DMS53 (cell line): Measurements from ENCODE around the gene PEX14.

Experiments used
- DNase-seq: peaks from one replicate; lab custom pipeline; 2025; lab: John Stamatoyannopoulos, UW

The PEX14 gene

DNA sequence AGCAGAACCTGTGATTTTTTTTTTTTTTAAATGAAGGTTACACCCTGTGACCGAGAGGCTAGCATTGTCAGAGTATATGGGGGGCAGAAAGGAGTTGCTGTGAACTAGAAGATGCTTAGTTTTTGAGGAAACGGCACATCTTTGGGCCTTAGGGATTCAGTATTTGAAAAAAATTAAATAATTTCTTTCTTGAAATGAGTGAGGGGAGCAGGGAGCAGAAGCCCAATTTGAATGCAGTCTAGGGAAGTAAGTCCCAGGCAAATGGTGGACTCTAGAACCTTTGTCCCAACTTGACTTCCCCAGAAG is 42.9 kb downstream of the PEX14 start:
- no peak for DNase-seq

DNA sequence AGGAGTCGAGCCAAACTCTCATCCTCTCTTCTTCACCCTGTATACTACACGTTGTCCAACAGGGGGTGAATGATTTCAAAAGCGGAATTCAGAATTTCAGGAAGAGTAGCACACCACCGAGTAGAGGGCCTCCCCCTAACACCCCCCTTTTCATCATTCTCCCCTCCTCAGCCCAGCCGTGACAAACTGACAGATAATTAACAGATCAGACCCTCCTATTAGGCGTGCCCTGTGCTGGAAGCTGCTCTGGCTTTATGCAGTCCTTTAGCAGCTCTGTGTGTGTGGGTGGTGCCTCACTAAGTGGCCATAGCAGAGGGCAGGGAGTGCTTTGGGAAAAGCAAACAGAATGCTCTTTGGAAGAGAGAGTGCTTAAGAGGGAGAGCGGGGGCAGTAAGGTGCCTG is 44.3 kb downstream of the PEX14 start:
- DNase-seq = peak; percentile 70

DNA sequence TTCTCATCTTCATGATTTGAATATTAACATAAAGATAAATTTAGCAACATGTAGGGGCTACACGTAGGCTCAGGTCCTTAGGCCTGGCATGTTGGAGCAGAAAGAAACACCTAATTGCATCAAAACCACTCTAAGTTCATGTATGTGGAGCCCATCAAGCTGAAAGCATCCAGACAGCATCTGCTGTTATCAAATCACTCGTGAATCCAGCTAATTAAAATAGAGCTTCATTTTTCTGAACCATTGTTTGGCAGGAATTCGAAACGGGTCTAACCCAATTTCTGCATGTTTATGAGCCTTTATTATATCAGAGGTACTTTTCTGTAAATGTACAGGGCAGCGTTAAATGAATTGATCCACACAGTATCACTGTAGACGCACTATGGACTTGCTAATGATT is 45.7 kb downstream of the PEX14 start:
- no peak for DNase-seq

DNA sequence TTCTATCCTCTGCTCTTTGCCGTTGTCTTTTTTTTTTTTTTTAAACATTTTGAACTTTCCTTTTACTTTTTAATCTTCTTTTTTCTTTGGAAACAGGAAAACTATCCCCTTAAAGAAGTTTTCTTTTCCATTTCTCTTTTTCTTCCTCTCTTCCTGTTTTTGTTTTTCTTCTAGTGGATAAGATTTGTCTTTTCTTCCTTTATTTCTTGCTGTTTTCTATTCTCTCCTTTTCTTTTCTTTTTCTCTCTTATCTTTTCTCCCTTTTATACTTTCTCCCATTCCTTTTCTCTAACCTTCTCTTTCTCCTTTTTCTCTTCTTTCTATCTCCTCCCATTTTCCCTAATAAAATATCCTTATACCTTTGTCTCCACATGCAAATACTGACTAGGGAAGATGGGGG is 46.2 kb downstream of the PEX14 start:
- DNase-seq = no peak

DNA sequence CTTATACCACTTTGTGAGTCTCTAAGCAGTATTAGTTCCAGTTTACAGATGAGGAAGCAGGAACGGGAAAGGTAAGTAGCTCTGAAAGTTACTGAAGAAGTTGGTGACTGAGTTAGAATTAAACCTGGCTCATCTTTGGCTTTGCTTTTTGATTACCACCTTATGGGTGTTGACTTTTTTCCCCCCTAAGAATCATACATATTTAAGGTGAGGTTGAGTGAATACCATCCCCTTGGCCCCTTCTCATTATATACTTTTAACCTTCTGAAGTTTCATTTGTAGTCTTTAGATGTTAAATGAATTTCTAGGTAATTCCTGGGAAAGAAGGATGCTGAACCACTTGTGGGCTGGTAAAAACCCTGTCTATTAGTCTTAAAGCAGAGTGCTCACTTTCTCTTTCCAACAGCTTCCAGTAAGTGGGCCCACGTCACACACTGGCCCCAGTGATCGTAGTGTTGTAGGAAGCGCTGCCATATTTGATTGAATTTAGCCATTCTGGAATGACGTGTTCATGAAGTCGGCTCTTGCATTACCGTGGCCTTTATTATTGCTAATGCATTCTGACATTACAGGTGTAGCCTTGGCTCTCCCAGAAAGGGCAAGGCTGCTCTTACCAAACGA is 46.9 kb downstream of the PEX14 start:
- no peak for DNase-seq

DNA sequence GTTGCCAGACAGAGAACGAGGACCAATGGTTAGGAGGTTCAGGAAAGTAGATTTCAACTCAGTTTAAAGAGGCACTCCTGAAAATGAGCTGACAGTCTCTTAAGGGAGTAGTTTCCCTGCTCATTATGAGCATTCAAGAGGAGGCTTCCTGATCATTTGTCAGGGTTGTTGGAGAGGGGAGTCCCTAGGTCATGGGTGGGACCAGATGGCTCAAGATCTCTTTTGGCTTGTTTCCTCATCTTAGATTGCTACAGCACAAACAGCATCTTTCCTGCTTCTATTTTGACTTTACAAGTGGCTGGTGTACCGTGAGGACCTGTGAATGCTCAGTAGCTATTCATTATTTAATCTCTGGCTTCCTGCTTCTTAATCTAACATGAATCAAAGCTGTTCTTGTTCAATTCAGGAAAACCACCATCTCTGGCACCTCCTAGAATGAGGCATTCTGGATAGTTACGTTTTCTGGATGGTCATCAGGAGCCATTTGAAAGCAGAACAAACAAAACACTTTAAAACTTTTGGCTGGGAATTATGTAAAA is 47.6 kb downstream of the PEX14 start:
- DNase-seq = no peak

DNA sequence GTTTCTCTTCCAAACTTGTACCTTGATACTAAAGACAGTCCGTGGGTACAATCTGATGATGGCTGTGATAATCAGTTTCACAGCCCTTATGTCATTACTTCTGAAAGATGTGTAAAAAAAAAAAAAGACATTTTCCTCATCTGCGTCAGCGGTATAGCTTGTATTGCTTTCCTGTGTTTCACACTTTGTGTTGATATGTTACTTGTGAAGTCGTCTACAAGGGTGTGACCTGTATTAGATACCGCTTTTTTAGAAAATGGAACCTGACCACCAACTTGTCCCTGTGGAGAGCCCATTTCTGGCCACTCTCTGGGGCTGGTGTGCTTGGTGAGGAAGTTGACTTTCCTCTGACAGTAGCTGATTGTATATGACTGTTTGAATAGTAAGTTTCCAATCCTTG is 50.5 kb downstream of the PEX14 start:
- no peak for DNase-seq

DNA sequence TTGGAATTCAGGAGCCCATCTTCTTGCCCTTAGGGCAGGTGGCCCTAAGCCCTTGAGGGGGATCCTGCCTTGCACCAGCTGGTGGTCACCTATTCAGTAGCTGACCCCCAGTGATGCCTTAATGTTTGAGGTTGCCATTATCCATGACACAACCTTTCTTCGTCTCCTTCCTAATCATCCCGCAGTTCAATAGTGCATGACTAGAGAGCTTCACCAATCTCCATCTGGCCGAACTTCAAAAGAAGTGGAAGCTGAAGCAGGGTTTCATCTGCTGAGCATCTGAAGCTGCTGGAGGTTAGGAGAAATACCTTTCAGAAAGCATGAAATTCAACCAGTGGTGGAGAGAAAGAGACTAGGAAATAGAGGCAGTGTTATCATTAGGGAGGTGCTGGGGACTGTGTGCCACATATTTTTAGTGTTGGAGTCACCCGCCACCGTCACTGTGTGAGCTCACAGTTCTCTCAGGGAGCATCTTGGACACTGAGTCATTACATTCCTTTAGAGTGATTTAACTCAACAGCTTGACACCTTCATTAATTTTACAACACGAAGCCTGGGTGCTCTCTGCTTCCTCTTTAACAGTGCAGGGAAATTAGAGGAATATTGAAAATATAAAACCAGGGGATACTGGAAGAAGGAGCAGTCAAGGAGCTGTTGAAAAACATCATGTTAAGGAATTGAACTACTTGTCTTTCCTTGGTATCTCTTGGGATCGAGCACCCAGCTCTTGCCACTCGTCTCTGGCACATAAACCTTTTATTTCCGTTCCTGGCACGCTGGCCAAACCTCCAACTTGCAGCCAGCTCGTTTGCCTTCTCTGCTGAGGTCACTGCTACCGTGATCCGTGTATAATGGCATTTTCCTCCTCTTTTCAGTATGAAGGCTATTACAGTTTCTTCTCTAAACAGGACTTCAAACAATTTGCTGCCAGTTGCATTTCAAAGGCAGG is 53.6 kb downstream of the PEX14 start:
- DNase-seq = no peak

DNA sequence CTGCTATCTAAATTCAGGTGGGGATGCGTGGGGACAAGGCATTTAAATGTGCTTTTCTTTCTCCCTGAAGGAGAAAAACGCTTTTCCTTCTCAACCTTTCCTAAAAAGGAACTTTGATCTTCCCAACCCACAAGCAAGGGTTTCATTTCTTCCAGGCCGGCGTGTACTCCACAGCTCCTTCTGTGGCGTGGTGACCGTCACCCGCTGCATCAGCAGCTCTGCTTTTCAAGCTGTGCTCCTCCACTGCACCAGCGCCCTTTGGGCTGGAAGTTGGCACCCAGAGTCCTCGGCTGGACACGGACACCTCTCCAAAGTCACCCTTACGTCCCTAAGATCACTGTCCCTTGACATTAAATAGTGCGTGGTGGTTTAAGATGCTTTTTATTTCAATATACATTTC is 54.3 kb downstream of the PEX14 start:
- DNase-seq = no peak

DNA sequence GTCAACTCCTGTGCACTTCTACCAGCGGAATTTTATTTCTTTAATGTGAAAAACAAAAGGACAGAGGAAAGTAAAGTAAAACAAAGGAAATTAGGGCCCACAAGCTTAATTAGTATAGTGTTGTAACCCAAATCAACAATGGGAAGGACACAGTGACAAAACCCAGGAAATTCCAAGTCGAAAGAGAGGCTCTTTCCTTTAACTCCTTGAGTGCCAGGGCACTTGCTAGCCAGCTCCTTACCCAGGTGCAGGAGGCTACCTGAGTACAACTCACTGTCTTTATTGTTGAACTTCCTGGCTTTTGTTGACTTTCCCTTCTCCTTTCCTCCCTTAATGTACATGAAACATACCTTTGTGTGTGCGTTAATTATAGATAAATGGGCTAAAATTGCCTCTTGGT is 55.0 kb downstream of the PEX14 start:
- DNase-seq = no peak

DNA sequence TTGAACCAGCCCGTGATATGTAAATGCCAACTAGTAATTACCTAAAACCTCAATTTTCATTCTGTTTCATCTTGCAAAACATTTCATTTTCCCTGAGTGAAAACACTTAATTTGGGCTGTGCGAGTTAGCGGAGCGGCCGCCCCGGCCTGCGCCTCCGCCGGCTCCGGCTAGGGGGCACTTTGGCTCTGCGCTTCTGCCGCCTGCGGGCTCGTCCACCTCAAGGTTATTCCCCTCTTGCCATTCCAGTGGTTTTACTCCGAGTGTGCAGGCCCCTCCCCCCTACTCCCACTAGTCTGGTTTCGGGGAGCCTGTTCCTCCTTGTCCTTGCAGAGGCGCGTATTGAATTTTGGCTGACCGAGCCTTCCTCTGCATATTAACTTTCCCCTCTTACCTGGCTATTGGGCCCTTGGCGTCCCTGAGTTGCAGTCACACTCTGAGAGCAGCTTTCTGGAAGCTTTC is 55.6 kb downstream of the PEX14 start:
- DNase-seq = no peak

DNA sequence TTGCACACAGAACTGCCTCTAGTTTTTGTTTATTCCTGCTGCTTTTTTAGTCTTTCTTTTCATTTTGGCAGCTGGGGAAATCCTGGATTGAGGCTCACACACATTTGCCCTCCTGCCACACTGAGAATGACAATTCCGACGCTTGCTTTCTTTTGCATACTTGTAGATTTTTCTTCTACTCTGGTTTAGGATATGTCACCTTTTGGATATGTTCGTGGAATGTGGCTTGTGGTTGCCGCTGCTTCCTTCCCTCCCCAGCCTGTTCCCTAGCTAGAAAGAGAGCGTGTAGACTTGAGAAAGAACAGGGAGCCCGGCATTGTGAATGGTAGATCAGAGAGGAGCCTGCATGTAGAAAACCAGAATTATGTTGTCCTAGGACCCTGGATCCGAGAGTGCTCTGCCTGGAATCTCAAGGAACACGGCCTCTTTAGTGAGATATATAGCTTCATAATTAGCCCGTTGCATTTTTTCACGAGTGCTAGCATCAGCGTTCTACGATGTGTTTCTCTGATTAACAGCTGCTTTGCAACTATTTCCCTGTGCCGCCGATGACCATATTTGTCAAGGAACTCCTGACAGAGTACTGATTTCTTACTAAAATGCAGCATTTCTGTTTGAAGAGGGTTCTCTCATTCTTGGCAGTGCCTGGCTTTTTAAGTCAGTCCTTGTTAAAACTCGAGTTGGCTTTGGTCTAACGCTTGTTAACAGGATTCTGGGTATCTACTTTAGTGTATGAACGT is 56.2 kb downstream of the PEX14 start:
- no peak for DNase-seq

DNA sequence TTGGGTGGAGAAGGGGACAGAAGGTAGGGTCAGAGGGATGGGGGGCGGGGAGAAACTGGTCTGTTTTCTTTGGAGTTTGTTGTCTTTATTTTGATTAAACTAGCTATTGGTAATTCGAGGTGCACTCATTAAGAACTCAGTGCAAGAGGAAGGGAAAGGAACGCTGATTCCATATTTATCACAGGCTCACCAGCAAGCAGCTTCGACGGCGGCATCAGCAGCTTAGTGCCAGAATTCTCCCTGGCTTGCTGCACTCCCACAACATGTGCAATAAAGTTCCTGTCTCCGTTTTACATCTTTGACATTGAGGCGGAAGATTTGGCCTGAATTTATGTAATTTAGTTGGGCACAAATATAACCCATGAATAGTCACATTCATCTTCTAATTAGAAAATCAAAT is 57.6 kb downstream of the PEX14 start:
- DNase-seq = no peak

DNA sequence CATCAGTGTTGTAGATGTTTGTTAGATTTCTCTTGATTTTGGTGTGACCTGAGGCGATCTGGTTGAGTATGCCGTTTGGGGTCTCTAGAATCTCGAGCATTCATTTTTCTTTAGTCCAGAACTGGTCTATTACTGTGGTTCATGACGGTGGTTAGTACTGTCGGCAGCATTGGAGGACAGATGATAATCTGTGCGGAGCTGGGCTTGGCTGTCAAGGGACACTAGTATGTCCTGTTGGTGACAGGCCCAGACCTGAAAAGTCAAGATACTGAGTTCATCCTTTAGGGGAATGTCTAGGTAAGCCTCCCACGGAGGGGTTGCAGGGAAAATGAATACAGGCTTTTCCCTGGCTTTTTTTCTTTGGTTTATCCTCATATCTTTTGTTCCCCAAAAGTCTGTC is 59.8 kb downstream of the PEX14 start:
- DNase-seq = no peak

DNA sequence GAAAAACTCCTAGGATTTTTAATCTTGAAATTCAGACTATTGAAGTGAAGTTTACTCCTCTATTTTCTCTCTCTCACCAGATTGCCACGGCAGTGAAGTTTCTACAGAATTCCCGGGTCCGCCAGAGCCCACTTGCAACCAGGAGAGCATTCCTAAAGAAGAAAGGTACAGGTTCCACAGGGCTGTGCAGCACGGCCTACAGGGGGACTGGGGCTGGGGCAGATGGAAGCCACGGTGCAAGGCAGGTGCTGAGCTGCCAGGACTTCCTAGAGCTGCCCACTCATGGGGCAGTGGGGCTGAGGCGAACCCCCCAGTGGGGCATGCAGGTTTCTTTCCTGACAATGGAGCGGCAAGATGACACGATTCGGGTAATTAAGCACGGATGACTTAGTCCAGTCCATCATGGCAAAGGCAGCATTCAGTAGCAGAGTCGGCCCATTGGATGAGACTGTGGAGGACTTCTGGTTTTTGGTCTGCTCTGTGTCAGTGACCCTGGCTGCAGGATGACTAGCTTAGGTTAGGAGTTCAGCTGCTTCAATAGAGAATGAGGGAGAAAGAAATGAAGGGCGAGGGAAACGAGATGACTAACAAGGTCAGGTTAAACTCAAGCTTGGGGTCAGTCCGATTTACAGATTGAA is 61.5 kb downstream of the PEX14 start:
- no peak for DNase-seq

DNA sequence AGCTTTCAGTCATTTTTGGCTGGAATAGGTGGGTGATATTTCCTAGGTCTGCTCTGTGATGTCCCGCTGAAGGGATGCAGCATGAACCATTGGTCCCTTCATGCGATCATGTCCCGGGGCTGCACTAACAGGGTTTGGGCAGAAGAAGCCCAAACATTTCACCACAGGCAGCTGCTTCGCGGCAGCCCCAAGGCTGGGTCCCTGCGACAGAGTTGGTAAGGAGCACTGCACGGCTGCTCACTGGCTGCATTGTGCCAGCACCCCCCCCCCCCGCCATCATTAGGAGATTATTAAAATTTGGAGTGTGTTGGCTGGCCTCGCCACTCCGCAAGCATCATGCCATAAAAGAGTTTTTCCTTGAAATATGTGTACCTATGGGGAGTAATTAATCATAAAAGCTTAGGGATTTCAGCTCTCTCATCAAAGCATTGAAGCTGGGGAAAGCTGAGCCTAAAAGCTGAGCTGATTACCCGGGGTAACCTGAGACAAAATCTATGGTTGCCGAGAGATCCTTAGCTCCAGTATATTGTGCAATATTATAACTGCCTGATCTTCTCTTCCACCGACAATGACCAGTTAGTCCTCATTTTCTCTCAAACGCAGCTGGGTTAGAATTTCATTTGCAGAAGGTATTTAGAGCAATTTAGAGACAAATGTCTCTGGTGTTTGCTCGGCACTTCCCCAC is 62.5 kb downstream of the PEX14 start:
- no peak for DNase-seq

DNA sequence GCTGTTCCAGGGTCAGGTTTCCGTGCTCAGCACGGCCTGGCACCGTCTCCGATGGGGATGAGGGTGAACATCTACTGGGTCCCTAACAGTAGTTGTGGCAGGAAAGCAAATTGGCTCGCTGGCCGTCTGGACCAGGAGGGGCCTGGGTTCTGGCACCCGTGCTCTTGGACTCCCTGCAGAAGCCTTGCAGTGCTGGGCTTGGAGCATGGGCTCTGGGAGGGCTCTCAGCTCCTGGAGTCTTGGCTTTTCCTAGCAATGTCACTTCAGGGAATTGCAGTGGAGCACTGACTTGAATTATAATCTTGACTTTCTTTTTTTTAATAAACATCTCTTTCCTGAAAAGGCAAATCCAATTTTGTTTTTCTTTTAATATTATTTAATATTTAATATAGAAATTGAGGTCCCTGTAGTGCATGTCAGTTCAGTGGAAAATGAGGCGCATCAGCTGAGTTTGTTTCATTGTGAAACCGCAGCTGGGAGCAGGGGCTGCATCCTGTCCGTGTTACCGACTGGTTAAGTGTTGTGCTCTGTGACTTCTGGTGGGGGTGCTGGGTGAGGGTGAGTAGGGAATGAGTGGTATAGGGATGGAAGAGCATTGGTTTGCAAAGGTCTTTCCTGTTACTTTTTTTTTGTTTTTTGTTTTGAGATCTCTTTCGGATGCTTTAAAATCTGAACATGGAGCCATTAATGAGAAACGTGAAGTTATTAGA is 64.1 kb downstream of the PEX14 start:
- DNase-seq = no peak

DNA sequence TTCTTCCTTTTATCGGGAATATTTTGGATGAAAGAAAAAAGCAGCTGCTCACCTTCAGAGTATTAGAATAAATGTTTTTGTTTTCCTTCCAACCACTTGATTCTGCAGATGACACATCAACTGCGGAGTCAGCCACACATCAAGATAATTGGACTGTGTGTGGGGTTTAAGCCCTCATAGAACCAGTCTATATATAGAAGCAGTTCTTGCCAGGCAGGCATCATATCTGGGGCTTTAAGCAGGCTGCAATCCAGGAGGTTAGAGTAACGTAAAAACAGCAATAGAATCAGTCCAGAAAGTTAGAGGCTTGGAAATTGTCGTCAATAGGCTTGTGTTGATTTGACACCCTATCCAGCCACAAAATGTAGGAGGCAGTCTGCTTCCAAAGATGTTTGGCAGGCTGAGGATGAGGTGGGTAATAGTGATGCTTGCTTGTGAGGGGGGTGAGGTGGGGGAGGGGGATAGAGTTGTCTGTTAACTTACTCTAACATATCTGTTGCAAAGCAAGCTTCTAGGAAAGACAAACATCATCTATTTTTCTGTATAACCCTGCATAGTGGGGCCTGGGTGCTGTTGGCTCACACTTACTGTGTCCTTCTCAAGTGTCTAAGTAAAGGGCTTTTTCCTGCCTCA is 64.8 kb downstream of the PEX14 start:
- no peak for DNase-seq

DNA sequence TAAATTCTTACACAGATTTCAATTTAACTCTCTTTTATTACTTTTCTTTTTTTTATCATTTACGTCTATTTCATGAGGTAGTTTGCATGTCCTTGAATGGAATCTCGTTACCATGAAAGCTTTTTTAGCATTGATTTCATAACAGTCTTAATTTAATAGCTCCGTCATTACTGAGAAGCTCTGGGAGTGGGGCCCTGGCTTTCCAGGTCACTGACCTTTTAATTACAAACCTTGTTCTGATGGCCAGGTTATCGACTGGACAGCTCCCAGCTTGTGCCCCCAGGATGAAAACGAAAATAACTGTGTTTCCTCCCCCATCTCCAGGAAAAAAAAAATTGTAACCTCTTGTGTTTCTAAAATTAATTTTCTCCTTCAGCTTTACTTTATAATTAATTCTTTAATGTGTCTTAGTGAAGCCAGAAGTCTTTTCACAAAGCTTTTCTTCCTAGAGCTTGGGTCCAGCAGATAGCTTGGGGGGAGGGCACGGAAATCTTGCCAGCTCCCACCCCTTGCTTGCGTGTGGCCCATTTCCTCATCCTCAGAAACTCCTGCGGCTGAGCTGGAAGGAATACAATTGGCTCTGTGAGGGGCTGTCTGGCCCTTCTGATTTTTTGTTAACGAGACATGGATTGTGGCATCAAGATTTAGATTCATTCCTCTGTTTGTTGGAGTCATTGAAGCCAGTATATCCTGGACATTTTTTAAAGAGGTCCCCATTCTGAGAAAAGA is 65.7 kb downstream of the PEX14 start:
- DNase-seq = no peak

DNA sequence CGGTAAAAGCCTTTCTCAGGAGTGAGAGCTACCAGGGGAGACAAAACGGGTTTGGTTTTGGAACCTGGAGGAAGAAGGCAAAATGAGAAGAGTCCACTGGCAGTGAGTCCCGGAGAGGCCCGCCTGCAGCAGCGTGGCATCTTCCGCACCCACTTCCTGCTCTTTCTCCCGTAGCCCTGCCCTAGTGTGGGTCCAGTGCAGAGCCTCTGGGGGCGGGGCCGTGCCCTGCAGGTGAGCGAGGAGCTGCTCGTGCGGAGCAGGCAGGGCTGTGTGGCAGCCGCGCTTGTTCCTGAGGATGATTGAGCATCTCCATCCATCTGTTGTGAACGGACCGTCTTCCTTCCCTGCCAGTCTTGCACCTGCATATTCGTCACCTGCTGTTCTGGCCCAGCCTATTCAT is 66.5 kb downstream of the PEX14 start:
- DNase-seq = no peak
